Measurements from ENCODE around the gene CPT2.

The CPT2 gene

DNA sequence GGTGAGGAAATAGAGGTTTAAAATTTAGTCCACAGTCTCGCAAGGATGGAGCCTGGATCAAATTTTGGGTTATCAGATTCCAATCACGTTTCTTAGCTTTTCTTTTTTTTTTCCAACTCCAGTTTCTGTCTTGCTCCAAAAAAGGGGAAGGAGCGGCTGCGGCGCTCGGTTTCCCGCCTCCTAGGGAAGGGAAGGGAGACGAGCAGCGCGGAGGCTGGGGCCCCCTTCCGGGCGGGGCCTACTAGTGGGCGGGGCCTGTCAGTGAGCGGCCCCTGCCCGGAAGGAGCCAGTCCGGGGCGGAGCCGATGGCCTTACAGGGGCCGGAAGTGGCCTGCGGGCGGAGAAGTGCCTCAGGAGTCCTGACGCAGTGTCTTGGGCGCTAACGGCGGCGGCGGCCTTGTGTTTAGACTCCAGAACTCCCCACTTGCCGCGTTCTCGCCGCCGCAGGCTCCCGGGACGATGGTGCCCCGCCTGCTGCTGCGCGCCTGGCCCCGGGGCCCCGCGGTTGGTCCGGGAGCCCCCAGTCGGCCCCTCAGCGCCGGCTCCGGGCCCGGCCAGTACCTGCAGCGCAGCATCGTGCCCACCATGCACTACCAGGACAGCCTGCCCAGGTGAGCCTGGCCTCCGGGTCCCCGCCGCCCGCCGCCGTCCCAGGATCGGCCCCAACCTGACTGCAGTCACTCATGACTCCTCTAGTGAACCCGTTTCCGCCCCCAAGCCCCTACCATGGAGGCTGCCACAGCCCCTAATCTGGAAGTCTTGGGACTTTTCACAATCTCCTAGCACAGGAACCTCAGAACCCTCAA is at the start of gene CPT2:
Gene CPT2 (plus strand): TSS at position 340 of the 806 bp plus-strand sequence. CDS start 120 bp downstream, at position 460.
- DNase-seq (ENCODE audit: low read depth in 2 of 2), result peak; percentile 83

GRCh38 chr1:53147174-53147573 is 49.5 kb upstream of the CPT2 start:
- DNase-seq (ENCODE audit: low read depth in 2 of 2), result no peak

GRCh38 chr1:53148123-53148522 is 48.5 kb upstream of the CPT2 start:
- no peak for DNase-seq (ENCODE audit: low read depth in 2 of 2)

GRCh38 chr1:53153752-53154151 is 42.9 kb upstream of the CPT2 start:
- DNase-seq (ENCODE audit: low read depth in 2 of 2), result no peak

DNA sequence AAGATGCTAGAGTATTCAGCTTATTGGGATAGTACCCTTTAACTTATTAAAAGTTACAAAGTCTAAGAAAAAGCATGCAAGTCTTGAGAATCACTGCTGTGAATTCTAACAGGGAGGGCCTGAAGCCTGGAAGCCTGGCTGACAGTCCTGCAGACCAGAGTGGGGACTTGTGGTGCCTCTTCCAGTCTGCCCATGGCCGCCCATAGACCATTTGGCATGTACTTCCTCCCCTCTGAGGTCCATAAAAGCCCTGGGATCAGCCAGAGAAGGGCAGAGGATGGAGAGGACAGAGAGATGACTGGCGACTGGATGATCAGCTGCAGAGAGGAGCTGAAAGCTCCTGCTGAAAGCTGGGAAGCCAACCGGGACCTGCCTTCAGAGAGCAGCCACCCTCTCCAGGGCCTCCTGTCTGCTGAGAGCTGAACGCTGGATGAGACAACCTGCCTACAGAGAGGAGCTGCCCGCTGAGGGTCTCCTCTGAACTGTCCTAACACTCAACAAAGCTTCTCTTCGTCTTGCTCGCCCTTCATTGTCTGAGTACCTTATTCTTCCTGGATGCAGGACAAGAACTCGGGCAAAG is 41.7 kb upstream of the CPT2 start:
- no peak for DNase-seq (ENCODE audit: low read depth in 2 of 2)

DNA sequence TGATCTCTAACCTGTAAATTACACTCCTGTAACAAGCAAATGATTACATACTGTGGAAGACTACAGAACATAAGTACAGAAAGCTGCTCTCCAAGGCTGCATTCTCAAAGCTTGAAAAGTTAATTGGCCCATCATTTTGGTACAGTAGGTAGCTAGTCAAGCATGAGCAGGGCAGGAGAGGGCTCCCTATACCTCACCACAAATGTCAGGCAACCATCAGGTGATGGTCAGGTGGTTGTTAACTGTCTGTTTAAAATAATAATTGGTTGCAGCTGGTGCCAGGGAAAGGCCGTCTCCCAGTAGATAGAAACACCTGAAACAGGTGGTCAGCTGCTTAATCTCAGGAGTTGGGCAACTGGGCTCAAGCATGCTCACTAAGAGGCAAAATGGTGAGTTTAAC is 41.1 kb upstream of the CPT2 start:
- no peak for DNase-seq (ENCODE audit: low read depth in 2 of 2)

DNA sequence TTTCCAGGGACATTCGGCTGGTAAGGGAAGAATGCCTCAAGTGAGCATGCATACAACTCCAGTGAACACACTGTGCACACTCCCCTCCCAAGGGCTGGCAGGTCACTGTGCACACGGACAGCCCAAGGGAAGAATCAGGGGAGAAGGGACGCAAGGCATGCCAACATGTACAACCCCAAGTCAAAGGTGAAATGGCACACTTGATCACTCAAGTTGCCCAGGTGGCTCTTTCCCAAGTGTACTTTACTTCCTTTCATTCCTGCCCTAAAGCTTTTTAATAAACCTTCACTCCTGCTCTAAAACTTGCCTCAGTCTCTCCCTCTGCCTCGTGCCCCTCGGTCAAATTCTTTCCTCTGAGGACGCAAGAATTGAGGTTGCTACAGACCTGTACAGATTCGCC is 40.7 kb upstream of the CPT2 start:
- no peak for DNase-seq (ENCODE audit: low read depth in 2 of 2)

DNA sequence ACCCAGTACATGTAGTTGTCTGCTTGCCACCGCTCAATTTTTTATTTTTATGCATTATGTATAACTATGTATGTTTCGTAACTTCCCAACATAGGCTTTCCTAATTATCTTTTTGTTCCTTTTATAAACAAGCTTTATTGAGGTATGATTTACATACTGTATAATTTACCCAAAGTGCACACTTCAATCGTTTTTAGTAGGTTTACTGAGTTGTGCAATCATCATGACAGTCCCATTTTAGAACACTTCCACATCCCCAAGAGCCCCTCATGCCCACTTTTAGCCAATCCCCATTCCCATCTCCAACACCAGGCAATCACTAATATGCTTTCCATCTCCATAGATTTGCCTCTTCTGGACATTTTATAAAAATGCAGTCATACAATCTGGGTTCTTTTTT is 39.8 kb upstream of the CPT2 start:
- no peak for DNase-seq (ENCODE audit: low read depth in 2 of 2)

DNA sequence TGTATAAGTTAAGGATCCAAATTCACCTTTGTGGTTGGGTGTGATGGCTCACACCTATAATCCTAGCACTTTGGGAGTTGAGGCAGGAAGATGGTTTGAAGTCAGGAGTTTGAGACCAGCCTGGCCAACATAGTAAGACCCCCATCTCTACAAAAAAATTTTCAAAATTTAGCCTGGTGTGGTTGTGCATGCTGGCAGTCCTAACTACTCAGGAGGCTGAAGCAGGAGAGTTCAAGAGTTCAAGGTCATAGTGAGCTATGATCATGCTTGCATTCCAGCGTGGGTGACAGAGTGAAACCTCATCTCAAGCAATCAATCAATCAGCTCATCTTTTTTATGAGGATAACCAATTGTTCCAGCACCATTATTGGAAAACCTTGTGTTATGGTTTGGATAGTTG is 37.7 kb upstream of the CPT2 start:
- DNase-seq (ENCODE audit: low read depth in 2 of 2), result no peak

GRCh38 chr1:53160924-53161378 is 35.7 kb upstream of the CPT2 start:
- DNase-seq (ENCODE audit: low read depth in 2 of 2), result no peak

DNA sequence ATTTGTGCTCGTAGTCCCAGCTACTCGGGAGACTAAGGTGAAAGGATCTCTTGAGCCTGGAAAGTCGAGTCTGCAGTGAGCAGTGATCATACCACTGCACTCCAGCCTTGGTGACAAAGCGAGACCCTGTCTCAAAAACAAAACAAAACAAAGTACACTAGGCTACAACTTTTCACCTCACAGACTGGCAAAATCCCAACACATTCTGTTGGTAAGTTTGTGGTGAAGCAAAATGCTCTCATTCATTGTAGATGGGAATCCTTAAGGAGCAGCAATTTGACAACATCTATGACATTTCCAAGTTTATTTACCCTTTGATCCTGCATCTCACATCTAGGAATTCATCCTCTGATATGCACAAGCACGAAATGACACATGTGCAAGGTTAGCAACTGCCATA is 34.0 kb upstream of the CPT2 start:
- DNase-seq (ENCODE audit: low read depth in 2 of 2), result no peak

DNA sequence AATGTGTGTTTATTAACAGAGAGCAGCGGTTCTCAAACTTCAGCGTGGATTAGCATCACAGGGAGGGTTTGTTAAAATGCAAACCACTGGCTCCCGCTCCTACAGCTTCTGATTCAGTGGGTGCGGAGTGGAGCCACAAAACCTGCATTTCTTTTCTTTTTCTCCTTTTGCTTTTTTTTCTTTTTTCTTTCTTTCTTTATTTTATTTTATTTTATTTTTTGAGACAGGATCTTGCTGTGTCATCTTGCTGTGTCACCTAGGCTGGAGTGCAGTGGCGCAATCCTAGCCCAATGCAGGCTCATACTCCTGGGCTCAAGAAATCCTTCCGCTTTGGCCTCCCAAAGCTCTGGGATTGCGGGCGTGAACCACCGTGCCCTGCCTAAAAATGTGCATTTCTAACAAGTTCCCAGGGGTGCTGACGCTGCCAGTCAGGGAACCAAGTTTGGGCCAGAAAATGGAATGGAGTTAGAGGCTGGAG is 33.3 kb upstream of the CPT2 start:
- no peak for DNase-seq (ENCODE audit: low read depth in 2 of 2)

DNA sequence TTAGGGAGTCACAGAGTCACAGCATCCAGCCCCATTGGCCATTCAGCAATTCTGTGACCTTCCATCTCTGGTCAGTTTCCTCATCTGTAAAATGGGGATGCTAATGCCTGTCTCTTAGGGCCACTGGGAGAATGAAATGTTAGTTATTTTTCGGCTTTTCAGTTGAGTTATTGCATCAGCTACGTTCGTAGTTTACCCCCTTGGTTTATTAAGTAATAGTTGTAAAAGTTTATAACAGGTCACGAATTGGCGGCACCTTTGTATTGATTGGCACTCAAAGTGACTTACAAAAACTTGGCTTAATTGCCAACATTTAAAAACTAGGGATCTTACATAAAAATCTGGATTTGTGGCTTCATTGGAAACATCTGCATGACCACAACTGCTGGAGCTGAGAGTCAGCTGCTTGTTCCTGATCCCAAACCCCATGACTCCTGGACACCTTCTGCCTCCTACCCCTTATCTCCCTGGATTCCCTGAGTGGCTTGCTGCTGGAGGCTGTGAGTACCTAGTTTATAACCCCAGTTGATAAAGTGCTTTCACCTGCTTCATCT is 31.1 kb upstream of the CPT2 start:
- DNase-seq (ENCODE audit: low read depth in 2 of 2), result no peak

DNA sequence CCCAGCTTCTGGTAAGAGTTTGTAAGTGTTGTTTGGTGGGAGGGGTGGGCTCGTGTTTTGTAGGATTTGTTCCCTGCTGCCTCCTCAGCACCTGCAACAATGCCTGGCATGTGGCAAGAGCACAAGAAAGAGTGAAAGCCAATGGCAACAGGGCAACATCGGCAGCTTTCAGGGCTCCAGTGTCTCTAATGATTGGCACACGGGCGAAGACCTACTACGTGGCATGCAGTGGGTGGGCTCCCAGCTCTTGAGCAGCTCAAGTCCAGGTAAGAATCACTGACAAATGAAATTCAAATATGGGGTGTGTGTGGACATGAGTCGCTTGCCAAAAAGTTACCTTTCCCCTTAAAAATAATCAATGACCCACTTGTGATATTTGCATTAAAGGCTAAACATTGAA is 30.3 kb upstream of the CPT2 start:
- DNase-seq (ENCODE audit: low read depth in 2 of 2), result no peak

- DNase-seq (ENCODE audit: low read depth in 2 of 2), result no peak
Observed at GRCh38 chr1:53166912-53167311, 29.7 kb upstream of the CPT2 start.

GRCh38 chr1:53172426-53173128 is 24.0 kb upstream of the CPT2 start:
- no peak for DNase-seq (ENCODE audit: low read depth in 2 of 2)

GRCh38 chr1:53174971-53175913 is 21.4 kb upstream of the CPT2 start:
- no peak for DNase-seq (ENCODE audit: low read depth in 2 of 2)

DNA sequence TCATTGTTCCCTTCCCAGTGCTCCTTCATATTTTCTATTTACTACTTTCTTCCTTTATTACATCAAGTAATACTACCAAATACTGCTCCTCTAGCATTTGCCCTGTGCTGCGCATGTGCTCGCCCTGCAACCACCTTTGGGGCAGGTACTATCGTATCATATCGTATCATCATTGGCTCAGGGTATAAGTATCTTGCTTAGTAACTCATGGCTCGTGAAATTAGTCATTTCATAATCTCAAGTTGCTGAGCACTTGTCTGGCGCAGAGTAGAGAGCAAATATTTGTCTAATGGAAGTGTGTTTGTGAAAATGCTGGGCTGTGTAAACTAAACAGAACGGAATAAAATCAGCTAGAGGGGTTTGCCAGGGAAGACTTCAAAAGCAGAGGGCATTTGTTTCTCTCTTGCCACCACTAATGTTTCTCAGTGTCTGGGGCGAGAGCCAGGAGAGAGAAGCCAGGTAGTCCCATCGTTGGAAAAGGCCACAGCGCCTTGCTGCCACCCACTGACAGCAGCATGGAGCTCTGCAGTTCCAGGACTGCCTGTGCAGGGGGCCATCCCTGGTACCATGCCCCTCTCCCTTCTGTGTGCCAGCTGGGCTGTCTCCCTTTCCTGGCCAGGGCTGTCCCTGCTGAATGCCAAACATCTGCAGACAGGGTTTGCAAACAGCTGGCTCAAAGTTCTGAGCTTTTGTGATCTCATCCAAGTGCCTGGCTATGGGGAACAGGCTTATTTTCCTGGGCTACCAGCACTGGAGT is 20.0 kb upstream of the CPT2 start:
- no peak for DNase-seq (ENCODE audit: low read depth in 2 of 2)

- DNase-seq (ENCODE audit: low read depth in 2 of 2), result no peak
Observed at GRCh38 chr1:53180226-53180625, 16.4 kb upstream of the CPT2 start.

- no peak for DNase-seq (ENCODE audit: low read depth in 2 of 2)
Observed at GRCh38 chr1:53180951-53181350, 15.7 kb upstream of the CPT2 start.

Data from stimulated activated CD8-positive, alpha-beta memory T cell treated with anti-CD3 and anti-CD28 coated beads, Interleukin-2, amount 100 ng/mL, for 1 hour (primary cell).